Gastrocnemius medialis (tissue), 4 donors: ENCODE data around the gene NBDY.

Experiments
- CTCF ChIP-seq, 5 experiments: fragments of 450-650 bp in 3 of 5; fragments of 200-600 bp in 2 of 5; sonication (generic) in 2 of 5; IDR thresholded peaks in 4 of 5; conservative IDR thresholded peaks in 1 of 5; 1 replicate in 4 of 5; 2 replicates in 1 of 5; pipeline ENCODE4 v1.5.1; 2016 to 2019; ENCODE audit warnings: antibody characterized with exemption in 5 of 5, mild to moderate bottlenecking in 3 of 5, moderate library complexity in 3 of 5
- POLR2A ChIP-seq, 2 donors: fragments of 450-650 bp; IDR thresholded peaks; one replicate each; pipeline ENCODE4 v1.6.1; 2017; ENCODE audit warnings: antibody characterized with exemption in 2 of 2, mild to moderate bottlenecking in 2 of 2, moderate library complexity in 2 of 2

DNA sequence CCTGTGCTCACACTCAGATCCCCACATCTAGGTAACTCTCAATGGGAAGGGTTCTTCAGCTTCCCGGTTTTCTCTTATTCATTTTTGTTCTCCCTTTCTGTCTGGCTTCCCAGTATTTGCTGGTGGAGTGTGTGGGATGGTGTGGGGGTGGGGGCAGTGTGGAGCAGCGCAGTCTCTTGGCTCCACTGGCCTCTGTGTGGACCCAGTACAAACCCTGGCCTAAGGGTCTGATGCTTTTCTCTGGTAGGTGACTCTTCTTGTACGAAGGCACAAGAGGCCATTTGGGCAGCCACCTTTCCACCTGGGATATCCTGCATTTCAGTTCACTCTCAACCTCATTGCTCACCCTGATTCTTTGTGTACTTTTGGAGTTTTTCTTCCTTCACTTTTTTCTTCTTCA, 71.3 kb downstream of the NBDY start:
- TF ChIP-seq CTCF (IDR thresholded peaks at IDR 0.05 in 4 of 5, conservative IDR thresholded peaks at IDR 0.05 in 1 of 5) = no peak
- TF ChIP-seq POLR2A (IDR thresholded peaks at IDR 0.05) = no peak
